ENCODE data around the gene SPRR1B. TPM values are rescaled to one million over a fixed set of nuclear protein-coding genes. Genes with fewer than 3 reads are reported as not detected.

The SPRR1B gene
- total and polyA plus RNA-seq, 2 of the 13 experiments (the other 11 are each of a cell fraction or from before 2014, with no cell fraction given) = not detected

- no peaks in the 10 kb centered on the region for H4K20me1 ChIP-seq (ENCODE audit: insufficient read depth, low read length)
- no peak overlapping the region for H2AFZ ChIP-seq (ENCODE audit: low read length)
- H3K27ac ChIP-seq (ENCODE audit: extremely low read length, insufficient read depth, low read length) = no peak overlapping the region
- 17% methylated on average over 5 of the region's 7 CpGs for WGBS (ENCODE audit: low lambda C conversion rate)
- ATAC-seq (no peak), DNase-seq (ENCODE audit: low spot score) (no peak), FAIRE-seq (no peak)
- no peak overlapping the region for H3K9ac ChIP-seq (ENCODE audit: insufficient read depth, low read depth, low read length)
- in situ Hi-C loops (cut with HindIII; ENCODE audit: extremely low pct_ligation_motif_present, low pct_unique_long_range_greater_than_20kb) (no loop called here), intact Hi-C loops (cut with micrococcal nuclease; ENCODE audit: unreplicated experiment) (no loop called here)
- H3K27me3 ChIP-seq (ENCODE audit: control insufficient read depth in 1 of 2, insufficient read depth in 2 of 2, low read length in 2 of 2) = no peaks in the 10 kb centered on the region
- H3K36me3 ChIP-seq (replicated peaks in 1 of 2; ENCODE audit: control insufficient read depth in 1 of 2, insufficient read depth in 2 of 2, low read length in 2 of 2) = no peaks in the 10 kb centered on the region
- no peaks in the 10 kb centered on the region for H3K9me3 ChIP-seq (ENCODE audit: low read length)
- no peak overlapping the region for H3K4me2 ChIP-seq (ENCODE audit: low read depth, low read length)
- no peaks in the 10 kb centered on the region for H3K79me2 ChIP-seq (ENCODE audit: insufficient read depth, low read length)
- no peaks in the 10 kb centered on the region for H3K4me1 ChIP-seq (ENCODE audit: insufficient read depth, low read length)
- BruUV-seq (replicated peaks) = no TSS peak
- no peak overlapping the region for H3K4me3 ChIP-seq (replicated peaks in 1 of 3; ENCODE audit: insufficient read depth in 1 of 3, low read depth in 2 of 3, low read length in 3 of 3)
- ChIA-PET POLR2A (no interaction called here), CTCF (ENCODE audit: low intra/inter-chr PET ratio, low total read pairs) (no interaction called here)
- TF ChIP-seq ZNF749 (CRISPR knock-in tag; IDR thresholded peaks at IDR 0.05; ENCODE audit: borderline replicate concordance) (no peak), RAD51 (IDR thresholded peaks at IDR 0.05; ENCODE audit: borderline replicate concordance) (no peak), ZNF569 (CRISPR knock-in tag; IDR thresholded peaks at IDR 0.05; ENCODE audit: borderline replicate concordance) (no peak), NFE2L2 (IDR thresholded peaks at IDR 0.05; ENCODE audit: low read length) (no peak), MEF2D (CRISPR knock-in tag; IDR thresholded peaks at IDR 0.05) (no peak), MAFK (conservative IDR thresholded peaks at IDR 0.05 in 1 of 2, IDR thresholded peaks at IDR 0.05 in 1 of 2; ENCODE audit: low read length in 2 of 2) (no peak), ZNF30 (CRISPR knock-in tag; IDR thresholded peaks at IDR 0.05) (no peak), ZBTB20 (CRISPR knock-in tag; IDR thresholded peaks at IDR 0.05; ENCODE audit: borderline replicate concordance, low read depth) (no peak), FUBP1 (CRISPR knock-in tag; IDR thresholded peaks at IDR 0.05; ENCODE audit: borderline replicate concordance) (no peak), ZNF747 (CRISPR knock-in tag; IDR thresholded peaks at IDR 0.05; ENCODE audit: borderline replicate concordance) (no peak)
- TF ChIP-seq, protein P1, sequence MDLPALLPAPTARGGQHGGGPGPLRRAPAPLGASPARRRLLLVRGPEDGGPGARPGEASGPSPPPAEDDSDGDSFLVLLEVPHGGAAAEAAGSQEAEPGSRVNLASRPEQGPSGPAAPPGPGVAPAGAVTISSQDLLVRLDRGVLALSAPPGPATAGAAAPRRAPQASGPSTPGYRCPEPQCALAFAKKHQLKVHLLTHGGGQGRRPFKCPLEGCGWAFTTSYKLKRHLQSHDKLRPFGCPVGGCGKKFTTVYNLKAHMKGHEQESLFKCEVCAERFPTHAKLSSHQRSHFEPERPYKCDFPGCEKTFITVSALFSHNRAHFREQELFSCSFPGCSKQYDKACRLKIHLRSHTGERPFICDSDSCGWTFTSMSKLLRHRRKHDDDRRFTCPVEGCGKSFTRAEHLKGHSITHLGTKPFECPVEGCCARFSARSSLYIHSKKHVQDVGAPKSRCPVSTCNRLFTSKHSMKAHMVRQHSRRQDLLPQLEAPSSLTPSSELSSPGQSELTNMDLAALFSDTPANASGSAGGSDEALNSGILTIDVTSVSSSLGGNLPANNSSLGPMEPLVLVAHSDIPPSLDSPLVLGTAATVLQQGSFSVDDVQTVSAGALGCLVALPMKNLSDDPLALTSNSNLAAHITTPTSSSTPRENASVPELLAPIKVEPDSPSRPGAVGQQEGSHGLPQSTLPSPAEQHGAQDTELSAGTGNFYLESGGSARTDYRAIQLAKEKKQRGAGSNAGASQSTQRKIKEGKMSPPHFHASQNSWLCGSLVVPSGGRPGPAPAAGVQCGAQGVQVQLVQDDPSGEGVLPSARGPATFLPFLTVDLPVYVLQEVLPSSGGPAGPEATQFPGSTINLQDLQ (CRISPR knock-in tag; IDR thresholded peaks at IDR 0.05) = no peak
- TF ChIP-seq, protein P2, sequence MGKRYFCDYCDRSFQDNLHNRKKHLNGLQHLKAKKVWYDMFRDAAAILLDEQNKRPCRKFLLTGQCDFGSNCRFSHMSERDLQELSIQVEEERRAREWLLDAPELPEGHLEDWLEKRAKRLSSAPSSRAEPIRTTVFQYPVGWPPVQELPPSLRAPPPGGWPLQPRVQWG (CRISPR knock-in tag; IDR thresholded peaks at IDR 0.05; ENCODE audit: borderline replicate concordance, low read depth) = no peak
- TF ChIP-seq, protein P3, sequence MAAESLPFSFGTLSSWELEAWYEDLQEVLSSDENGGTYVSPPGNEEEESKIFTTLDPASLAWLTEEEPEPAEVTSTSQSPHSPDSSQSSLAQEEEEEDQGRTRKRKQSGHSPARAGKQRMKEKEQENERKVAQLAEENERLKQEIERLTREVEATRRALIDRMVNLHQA (CRISPR knock-in tag; IDR thresholded peaks at IDR 0.05) = no peak
- TF ChIP-seq, protein P4, sequence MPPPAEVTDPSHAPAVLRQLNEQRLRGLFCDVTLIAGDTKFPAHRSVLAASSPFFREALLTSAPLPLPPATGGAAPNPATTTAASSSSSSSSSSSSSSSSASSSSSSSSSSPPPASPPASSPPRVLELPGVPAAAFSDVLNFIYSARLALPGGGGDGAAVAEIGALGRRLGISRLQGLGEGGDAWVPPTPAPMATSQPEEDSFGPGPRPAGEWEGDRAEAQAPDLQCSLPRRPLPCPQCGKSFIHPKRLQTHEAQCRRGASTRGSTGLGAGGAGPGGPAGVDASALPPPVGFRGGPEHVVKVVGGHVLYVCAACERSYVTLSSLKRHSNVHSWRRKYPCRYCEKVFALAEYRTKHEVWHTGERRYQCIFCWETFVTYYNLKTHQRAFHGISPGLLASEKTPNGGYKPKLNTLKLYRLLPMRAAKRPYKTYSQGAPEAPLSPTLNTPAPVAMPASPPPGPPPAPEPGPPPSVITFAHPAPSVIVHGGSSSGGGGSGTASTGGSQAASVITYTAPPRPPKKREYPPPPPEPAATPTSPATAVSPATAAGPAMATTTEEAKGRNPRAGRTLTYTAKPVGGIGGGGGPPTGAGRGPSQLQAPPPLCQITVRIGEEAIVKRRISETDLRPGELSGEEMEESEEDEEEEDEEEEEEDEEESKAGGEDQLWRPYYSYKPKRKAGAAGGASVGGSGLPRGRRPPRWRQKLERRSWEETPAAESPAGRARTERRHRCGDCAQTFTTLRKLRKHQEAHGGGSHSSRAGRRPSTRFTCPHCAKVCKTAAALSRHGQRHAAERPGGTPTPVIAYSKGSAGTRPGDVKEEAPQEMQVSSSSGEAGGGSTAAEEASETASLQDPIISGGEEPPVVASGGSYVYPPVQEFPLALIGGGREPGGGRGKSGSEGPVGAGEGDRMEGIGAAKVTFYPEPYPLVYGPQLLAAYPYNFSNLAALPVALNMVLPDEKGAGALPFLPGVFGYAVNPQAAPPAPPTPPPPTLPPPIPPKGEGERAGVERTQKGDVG (CRISPR knock-in tag; IDR thresholded peaks at IDR 0.05; ENCODE audit: borderline replicate concordance) = no peak
These were observed 33.1 kb upstream of the SPRR1B start for GRCh38 chr1:152997901-152998300.
